Rectal smooth muscle tissue (tissue), 1 donor: ENCODE results near the gene CDK18.

Experiments used
- H3K27ac ChIP-seq: one replicate; pipeline ENCODE4 v1.7.0; 2013; ENCODE audit warnings: low read depth, low read length, inconsistent platforms
- H3K27me3 ChIP-seq: one replicate; pipeline ENCODE4 v1.7.0; 2013; ENCODE audit warnings: low read length; ENCODE audit not compliant: control insufficient read depth, insufficient read depth
- H3K36me3 ChIP-seq: one replicate; pipeline ENCODE4 v1.7.0; 2013; ENCODE audit warnings: low read length; ENCODE audit not compliant: control insufficient read depth, insufficient read depth
- H3K4me1 ChIP-seq: one replicate; pipeline ENCODE4 v1.7.0; 2013; ENCODE audit warnings: low read length; ENCODE audit not compliant: control insufficient read depth, insufficient read depth
- H3K4me3 ChIP-seq: one replicate; pipeline ENCODE4 v1.7.0; 2013; ENCODE audit warnings: low read length
- H3K9ac ChIP-seq: one replicate; pipeline ENCODE4 v1.7.0; 2013; ENCODE audit warnings: low read length

CDK18 gene

DNA sequence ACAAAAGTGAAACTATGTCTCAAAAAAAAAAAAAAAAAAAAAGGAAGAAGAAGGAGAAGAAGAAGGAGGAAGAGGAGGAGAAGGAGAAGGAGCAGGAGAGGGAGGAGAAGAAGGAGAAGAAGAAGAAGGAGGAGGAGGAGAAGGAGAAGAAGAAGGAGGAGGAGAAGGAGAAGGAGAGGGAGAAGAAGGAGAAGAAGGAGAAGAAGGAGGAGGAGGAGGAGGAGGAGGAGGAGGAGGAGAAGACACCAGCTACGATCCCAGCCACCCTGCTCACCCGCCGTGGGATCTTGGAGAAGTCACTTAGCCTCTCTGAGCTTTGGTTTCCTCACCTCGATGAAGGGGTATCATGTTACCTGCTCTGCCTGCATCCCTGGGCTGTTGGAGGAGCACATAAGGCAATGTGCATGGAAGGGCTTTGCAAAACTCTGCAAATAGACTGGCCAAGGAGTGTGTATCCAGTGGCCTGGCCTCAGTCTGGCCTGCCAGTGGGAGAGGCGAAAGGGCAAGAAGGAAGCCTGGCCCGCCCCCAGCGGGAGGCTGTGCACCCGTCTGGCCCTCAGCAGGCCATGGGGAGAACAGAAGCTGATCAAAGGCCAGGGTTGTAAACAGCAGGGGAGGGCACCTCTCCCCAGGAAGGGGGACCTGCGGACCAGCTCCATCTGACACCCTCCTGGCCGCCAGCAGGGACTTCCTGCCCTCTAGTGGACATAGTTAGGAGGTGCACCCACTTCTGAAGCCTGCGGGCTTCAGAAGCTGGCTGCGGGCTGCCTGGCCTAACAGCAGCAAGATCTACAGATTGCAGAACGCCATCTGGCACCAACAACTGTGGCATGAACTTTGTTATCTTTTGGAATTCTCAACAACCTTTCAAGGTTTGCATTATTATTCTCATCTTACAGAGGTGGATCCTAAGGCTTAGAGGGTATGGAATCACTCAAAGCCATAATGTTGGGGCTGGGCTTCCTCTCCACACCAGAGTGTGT lies 19.2 kb upstream of the CDK18 start:
- Histone ChIP-seq H3K4me3 (no peak overlapping the region), H3K36me3 (no peaks in the 10 kb centered on the region), H3K27me3 (peaks cover 12% of the 10 kb centered on the region), H3K9ac (no peak overlapping the region), H3K4me1 (no peaks in the 10 kb centered on the region), H3K27ac (no peak overlapping the region)

GRCh38 chr1:205486258-205486657 lies 18.2 kb upstream of the CDK18 start:
- no peak overlapping the region for H3K4me3 ChIP-seq
- H3K36me3 ChIP-seq, result no peaks in the 10 kb centered on the region
- H3K9ac ChIP-seq, result no peak overlapping the region
- no peak overlapping the region for H3K27ac ChIP-seq
- peaks cover 7% of the 10 kb centered on the region for H3K27me3 ChIP-seq
- H3K4me1 ChIP-seq, result no peaks in the 10 kb centered on the region

GRCh38 chr1:205488074-205488723 lies 16.3 kb upstream of the CDK18 start:
- Histone ChIP-seq H3K4me1 (no peaks in the 10 kb centered on the region), H3K36me3 (no peaks in the 10 kb centered on the region), H3K4me3 (no peak overlapping the region), H3K9ac (no peak overlapping the region), H3K27ac (no peak overlapping the region), H3K27me3 (peaks cover 7% of the 10 kb centered on the region)

DNA sequence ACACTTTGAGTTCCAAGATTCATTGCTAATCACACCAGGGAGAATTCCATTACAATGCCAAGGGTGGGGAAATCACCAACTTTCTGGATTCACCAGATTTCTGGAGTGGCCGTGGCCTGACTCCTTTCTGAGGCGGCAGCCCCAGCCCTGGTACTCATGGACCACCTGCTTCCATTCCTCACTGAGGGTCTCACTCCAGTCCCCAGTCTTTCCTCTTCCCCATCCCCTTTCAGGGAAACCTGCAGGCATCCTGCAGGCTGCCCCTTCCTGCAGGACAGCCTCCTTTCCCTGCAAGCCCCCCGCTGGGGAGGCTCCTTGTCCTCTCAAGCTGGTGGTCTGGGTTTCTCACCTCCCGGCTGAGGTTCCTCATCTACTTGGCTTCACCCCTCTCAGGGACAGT lies 12.7 kb upstream of the CDK18 start:
- no peaks in the 10 kb centered on the region for H3K36me3 ChIP-seq
- no peak overlapping the region for H3K27ac ChIP-seq

DNA sequence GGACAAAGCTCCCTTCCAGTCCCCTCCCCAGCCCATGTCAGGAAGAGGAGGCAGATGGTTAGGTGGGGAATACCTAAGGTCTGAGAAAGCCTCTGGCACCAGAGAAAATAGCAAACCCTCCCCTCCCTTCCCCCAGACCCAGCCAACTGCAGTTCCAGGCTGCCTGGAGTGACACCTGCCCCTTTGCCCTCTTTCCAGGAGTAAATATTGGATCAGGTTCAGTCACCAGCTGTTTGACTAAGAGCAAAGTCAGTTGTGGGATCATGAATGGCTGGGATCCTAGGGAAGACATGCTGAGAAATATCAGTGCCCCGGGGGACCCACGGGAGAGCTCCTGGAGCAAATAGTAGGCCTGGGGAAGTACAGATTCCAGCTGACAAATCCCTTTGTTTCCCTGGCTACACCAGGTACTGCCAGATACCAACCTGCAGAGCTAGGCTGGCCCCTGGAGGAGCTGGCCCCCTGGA lies 12.2 kb upstream of the CDK18 start:
- Histone ChIP-seq H3K36me3 (no peaks in the 10 kb centered on the region), H3K4me1 (peaks cover 6% of the 10 kb centered on the region), H3K9ac (no peak overlapping the region), H3K4me3 (no peak overlapping the region), H3K27me3 (no peaks in the 10 kb centered on the region), H3K27ac (no peak overlapping the region)

More for the DNA sequence above, 12.7 kb upstream of the CDK18 start:
- H3K4me3 ChIP-seq, result no peak overlapping the region
- no peaks in the 10 kb centered on the region for H3K27me3 ChIP-seq
- no peak overlapping the region for H3K9ac ChIP-seq
- peaks cover 6% of the 10 kb centered on the region for H3K4me1 ChIP-seq

- H3K9ac ChIP-seq, result no peak overlapping the region
- H3K27me3 ChIP-seq, result no peaks in the 10 kb centered on the region
- H3K36me3 ChIP-seq, result no peaks in the 10 kb centered on the region
- H3K4me3 ChIP-seq, result no peak overlapping the region
- H3K27ac ChIP-seq, result no peak overlapping the region
- H3K4me1 ChIP-seq, result peaks cover 6% of the 10 kb centered on the region
Observed at GRCh38 chr1:205492774-205493173, 11.7 kb upstream of the CDK18 start.

DNA sequence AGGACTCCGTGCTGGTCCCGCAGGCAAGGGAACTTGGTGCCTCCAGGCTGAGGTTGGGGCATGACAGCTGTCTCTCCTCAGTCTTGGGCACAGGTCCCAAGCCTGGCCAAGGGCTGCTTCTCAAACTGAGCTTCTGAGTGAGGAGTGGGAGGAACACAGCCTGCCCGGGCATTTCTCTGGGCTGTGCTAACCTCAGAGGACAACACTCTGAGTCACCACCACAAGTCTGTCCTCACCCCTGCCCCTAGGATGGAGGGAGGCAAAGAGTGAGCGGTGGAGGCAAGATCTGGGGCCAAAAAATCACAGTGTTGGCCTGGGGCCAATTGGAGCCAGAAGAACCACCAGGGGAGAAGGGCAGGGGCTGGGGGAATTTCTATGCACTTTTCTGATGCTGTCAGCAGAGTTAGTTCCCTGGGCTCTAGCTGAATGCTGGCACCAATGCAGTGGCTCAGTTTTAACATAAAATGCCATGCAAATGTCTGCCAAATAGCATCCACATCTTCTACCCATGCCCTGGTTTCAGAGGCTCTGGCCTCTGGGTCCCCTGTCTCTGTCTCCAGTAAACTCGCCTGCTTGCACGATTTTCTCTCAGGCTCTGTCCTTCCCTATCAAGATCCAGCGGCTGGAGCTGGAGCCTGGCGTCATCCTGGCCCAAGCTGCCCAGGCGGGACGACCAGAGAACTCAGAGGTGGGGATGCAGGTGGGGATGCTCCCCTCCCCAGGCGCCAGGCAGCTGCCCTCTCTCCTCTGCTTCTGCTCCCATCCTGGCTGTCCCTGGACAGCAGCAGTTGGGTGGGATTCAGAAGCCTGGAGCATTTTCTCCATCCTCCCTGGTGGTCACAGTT lies 11.0 kb upstream of the CDK18 start:
- Histone ChIP-seq H3K36me3 (no peaks in the 10 kb centered on the region), H3K27ac (no peak overlapping the region), H3K27me3 (no peaks in the 10 kb centered on the region), H3K4me3 (no peak overlapping the region), H3K9ac (no peak overlapping the region), H3K4me1 (peaks cover 6% of the 10 kb centered on the region)

GRCh38 chr1:205494115-205494514 lies 10.4 kb upstream of the CDK18 start:
- Histone ChIP-seq H3K27me3 (no peaks in the 10 kb centered on the region), H3K27ac (no peak overlapping the region), H3K4me1 (peaks cover 6% of the 10 kb centered on the region), H3K4me3 (no peak overlapping the region), H3K36me3 (no peaks in the 10 kb centered on the region), H3K9ac (no peak overlapping the region)

DNA sequence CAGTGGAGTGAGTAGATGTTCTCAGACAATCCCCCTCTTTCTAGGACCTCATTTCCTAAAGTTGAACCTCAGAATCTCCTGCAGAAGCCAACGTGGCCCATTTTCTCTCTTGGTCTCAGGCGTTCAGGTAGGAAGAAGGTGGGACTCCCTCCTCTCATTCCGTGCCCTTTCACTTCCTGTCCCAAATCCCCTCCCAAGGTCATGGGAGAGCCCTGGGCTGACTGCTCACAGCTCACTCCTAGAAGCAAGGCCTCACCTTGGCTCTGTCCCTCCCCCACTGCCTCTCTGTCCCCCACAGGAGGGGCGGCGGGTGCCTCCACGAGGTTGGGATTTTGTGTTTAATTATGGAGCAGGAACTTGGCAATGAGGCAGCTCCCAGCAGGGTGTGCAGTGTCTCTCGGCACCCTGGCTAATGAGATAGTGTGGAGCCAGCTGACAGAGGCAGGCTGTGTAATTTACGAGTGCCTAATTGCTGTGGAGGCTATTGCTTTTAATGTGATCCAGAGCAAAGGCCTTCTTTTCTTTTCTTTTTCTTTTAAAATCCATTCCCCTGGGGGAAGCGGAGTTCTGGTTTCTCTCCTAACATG lies 9.1 kb upstream of the CDK18 start:
- Histone ChIP-seq H3K4me1 (peaks cover 6% of the 10 kb centered on the region), H3K27me3 (no peaks in the 10 kb centered on the region), H3K9ac (no peak overlapping the region), H3K27ac (no peak overlapping the region), H3K4me3 (no peak overlapping the region), H3K36me3 (no peaks in the 10 kb centered on the region)

- Histone ChIP-seq H3K36me3 (no peaks in the 10 kb centered on the region), H3K4me1 (peaks cover 6% of the 10 kb centered on the region), H3K27ac (no peak overlapping the region)
Observed at GRCh38 chr1:205496661-205497060, 7.8 kb upstream of the CDK18 start.

DNA sequence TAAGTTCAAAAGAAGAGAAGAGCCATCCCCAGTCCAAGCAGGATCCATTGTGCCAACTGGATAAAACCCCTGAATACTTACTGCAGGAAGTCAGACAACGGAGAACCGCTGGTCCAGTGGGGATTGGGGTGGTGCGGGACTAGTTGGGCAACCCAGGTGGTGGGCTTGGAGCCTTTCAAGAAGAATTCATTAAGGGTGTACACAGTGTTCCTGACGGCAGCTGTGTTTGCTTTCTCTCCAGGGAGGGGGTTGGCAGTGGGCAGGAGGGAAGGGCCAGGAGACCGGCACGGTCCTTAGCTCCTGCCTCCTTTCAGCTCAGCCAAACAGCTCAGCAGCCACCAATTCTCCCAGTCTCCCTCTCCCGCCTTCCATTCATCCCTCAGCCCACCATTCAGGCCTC lies 7.1 kb upstream of the CDK18 start:
- H3K36me3 ChIP-seq, result no peaks in the 10 kb centered on the region
- H3K27ac ChIP-seq, result no peak overlapping the region
- H3K4me3 ChIP-seq, result no peak overlapping the region
- no peak overlapping the region for H3K9ac ChIP-seq
- H3K27me3 ChIP-seq, result no peaks in the 10 kb centered on the region
- peaks cover 6% of the 10 kb centered on the region for H3K4me1 ChIP-seq

More at GRCh38 chr1:205496661-205497060, 7.8 kb upstream of the CDK18 start:
- H3K4me3 ChIP-seq, result no peak overlapping the region
- H3K27me3 ChIP-seq, result no peaks in the 10 kb centered on the region
- H3K9ac ChIP-seq, result no peak overlapping the region

DNA sequence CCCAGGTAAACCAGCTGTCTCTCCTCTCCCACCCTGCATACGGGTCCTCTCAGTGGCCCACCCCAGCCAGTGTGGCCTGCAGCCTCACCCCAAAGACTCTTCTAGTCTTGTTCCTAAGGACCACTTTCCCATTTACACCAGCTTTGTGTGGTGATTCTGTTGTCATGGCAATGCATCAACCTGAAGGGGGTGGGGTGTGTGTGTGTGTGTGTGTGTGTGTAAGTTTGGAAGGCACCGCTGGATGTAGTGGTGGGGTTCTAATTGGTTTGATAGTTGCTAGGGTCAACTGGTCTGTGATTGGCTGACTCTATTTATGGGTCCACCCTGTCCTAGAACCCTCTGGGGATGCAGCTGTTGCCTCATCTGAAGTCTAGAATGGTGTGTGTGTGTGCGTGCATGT lies 4.7 kb upstream of the CDK18 start:
- no peak overlapping the region for H3K4me3 ChIP-seq
- H3K9ac ChIP-seq, result no peak overlapping the region
- H3K27ac ChIP-seq, result no peak overlapping the region
- no peaks in the 10 kb centered on the region for H3K27me3 ChIP-seq
- H3K4me1 ChIP-seq, result peaks cover 6% of the 10 kb centered on the region
- H3K36me3 ChIP-seq, result no peaks in the 10 kb centered on the region
